ENCODE results near the gene LINC01488. TPM values are rescaled to one million over a fixed set of nuclear protein-coding genes. Genes with fewer than 3 reads are reported as not detected.

Gene LINC01488
- total and polyA plus RNA-seq, 4 donors: not detected

- no peak for DNase-seq (ENCODE audit: low read depth in 4 of 6, low spot score in 6 of 6)
- Histone ChIP-seq H3K4me1 (ENCODE audit: control insufficient read depth, insufficient read depth, low read length) (peaks cover 18% of the 10 kb centered on the region), H3K36me3 (ENCODE audit: control insufficient read depth, insufficient read depth, low read length) (no peaks in the 10 kb centered on the region), H3K27me3 (ENCODE audit: control insufficient read depth, insufficient read depth, low read length) (peaks cover 2% of the 10 kb centered on the region), H3K4me3 (ENCODE audit: low read depth, low read length) (no peak overlapping the region), H3K9me3 (ENCODE audit: control insufficient read depth, insufficient read depth, low read length) (no peaks in the 10 kb centered on the region), H3K27ac (ENCODE audit: low read depth, low read length) (no peak overlapping the region)
- WGBS (ENCODE audit: insufficient coverage): 86% methylated on average over 23 of the region's 25 CpGs
Observed at GRCh38 chr11:69438286-69438920, 43.1 kb upstream of the LINC01488 start.

DNA sequence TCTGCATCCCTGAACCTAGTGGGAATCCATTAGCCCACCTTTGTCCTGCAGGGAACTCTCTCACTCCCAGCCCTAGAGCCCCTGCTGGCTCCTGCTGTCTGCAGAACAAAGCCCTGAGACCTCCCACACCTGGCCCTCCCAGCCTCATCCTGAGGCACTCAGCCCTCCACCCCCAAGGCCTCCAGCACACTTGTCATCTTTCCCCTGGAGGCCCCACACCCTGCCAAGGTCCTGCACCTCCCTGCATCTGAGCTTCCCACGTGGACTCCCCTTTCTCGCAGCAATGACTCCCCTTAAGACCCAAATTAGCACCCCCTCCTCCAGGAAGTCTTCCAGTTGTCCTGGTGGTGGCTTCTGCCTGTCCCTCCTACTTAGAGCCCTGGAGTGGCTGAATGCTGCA is 42.3 kb upstream of the LINC01488 start:
- Histone ChIP-seq H3K27ac (ENCODE audit: low read depth, low read length) (no peak overlapping the region), H3K4me1 (ENCODE audit: control insufficient read depth, insufficient read depth, low read length) (peaks cover 26% of the 10 kb centered on the region), H3K27me3 (ENCODE audit: control insufficient read depth, insufficient read depth, low read length) (peaks cover 2% of the 10 kb centered on the region), H3K4me3 (ENCODE audit: low read depth, low read length) (no peak overlapping the region), H3K36me3 (ENCODE audit: control insufficient read depth, insufficient read depth, low read length) (no peaks in the 10 kb centered on the region), H3K9me3 (ENCODE audit: control insufficient read depth, insufficient read depth, low read length) (no peaks in the 10 kb centered on the region)
- 78% methylated on average over 2 of the region's 2 CpGs for WGBS (ENCODE audit: insufficient coverage)
- DNase-seq (ENCODE audit: low read depth in 4 of 6, low spot score in 6 of 6): no peak

DNA sequence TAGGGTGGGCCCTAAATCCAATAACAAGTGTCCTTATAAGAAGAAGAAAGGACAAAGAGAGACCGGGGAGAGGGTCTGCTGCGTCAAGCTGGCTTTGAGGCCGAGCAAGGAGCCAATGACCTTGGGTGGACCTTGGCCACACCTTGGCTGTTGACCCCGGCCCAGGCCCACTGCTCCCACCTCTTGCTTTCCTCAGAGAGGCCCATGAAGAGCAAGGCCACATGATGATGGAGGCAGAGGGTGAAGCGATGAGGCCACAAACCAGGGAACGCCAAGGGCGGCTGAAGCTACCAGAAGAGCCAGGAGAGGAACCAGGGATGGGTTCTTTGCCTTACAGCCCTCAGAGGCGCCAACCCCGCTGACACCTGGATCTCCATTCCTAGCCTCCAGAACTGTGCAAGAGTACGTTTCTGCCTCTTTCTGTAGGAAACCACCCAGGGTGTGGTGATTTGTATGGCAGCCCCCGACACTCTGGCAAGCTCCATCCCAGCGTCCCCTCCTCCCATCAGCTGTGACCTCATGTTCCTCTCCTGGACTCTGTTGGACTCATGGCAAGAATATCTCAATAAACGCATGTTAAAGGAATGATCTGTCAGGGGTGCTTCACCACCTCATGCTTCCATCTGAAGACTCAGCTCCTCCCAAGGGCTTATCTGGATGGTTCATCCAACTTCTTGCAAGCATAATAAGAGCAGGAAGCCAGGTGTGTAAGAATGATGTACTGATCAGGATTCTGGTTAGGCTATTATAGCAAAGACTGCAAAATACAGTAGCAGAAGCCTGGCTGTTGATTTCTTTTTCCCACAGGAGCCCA is 41.6 kb upstream of the LINC01488 start:
- 95% methylated on average over 10 of the region's 13 CpGs for WGBS (ENCODE audit: insufficient coverage)

GRCh38 chr11:69440876-69441275 is 40.6 kb upstream of the LINC01488 start:
- DNase-seq (ENCODE audit: low read depth in 4 of 6, low spot score in 6 of 6): no peak

More for the DNA sequence above, 41.6 kb upstream of the LINC01488 start:
- H3K27ac ChIP-seq (ENCODE audit: low read depth, low read length): no peak overlapping the region
- H3K36me3 ChIP-seq (ENCODE audit: control insufficient read depth, insufficient read depth, low read length): no peaks in the 10 kb centered on the region
- no peak for DNase-seq (ENCODE audit: low read depth in 4 of 6, low spot score in 6 of 6)
- H3K27me3 ChIP-seq (ENCODE audit: control insufficient read depth, insufficient read depth, low read length): no peaks in the 10 kb centered on the region
- H3K4me3 ChIP-seq (ENCODE audit: low read depth, low read length): no peak overlapping the region
- H3K9me3 ChIP-seq (ENCODE audit: control insufficient read depth, insufficient read depth, low read length): no peaks in the 10 kb centered on the region
- peaks cover 33% of the 10 kb centered on the region for H3K4me1 ChIP-seq (ENCODE audit: control insufficient read depth, insufficient read depth, low read length)

DNA sequence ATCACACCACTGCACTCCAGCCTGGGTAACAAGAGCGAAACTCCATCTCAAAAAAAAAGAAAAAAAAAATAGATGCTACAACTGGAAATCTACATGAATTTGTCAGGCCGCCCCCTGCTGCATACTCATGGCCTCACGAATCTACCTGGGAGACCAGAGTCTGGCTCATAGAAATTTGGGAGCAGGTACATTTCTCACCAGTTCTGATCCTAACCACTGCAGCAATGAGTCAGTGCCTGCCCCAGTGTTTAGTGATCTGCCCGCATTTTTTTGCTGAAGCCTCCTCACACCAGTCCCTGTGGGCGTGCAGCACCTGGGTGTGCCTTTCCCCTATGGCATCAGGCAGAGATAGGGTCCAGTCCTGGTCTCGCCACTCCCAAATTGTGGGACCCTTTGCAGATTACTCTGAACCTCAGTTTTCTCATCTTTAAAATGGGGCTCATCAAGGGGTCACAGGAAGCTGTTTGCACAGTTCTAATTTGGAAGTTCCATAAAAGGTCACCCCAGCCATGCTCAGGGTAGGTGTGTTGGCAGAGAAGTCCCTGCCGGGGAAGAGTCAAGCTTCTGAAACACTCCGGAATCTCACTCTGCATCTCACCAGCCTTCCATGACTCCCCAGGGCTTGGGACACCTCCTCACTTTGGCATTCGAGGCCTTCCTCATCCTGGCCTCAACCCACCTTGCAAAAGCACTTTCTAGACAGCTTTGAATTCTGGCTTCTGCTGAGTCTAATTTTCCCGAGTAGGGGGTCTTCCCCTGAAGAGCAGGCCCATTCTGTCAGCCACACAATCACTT is 39.3 kb upstream of the LINC01488 start:
- Histone ChIP-seq H3K27me3 (ENCODE audit: control insufficient read depth, insufficient read depth, low read length) (no peaks in the 10 kb centered on the region), H3K36me3 (ENCODE audit: control insufficient read depth, insufficient read depth, low read length) (no peaks in the 10 kb centered on the region), H3K4me3 (ENCODE audit: low read depth, low read length) (no peak overlapping the region), H3K9me3 (ENCODE audit: control insufficient read depth, insufficient read depth, low read length) (no peaks in the 10 kb centered on the region), H3K4me1 (ENCODE audit: control insufficient read depth, insufficient read depth, low read length) (peaks cover 34% of the 10 kb centered on the region), H3K27ac (ENCODE audit: low read depth, low read length) (peak overlapping the region; percentile 96)
- DNase-seq (ENCODE audit: low read depth in 4 of 6, low spot score in 6 of 6): no peak
- 69% methylated on average over 9 of the region's 10 CpGs for WGBS (ENCODE audit: insufficient coverage)

More at GRCh38 chr11:69440876-69441275, 40.6 kb upstream of the LINC01488 start:
- no peaks in the 10 kb centered on the region for H3K27me3 ChIP-seq (ENCODE audit: control insufficient read depth, insufficient read depth, low read length)
- peaks cover 36% of the 10 kb centered on the region for H3K4me1 ChIP-seq (ENCODE audit: control insufficient read depth, insufficient read depth, low read length)
- no peaks in the 10 kb centered on the region for H3K36me3 ChIP-seq (ENCODE audit: control insufficient read depth, insufficient read depth, low read length)
- H3K4me3 ChIP-seq (ENCODE audit: low read depth, low read length): no peak overlapping the region
- no peak overlapping the region for H3K27ac ChIP-seq (ENCODE audit: low read depth, low read length)
- no peaks in the 10 kb centered on the region for H3K9me3 ChIP-seq (ENCODE audit: control insufficient read depth, insufficient read depth, low read length)
- WGBS (ENCODE audit: insufficient coverage): 89% methylated on average over 2 of the region's 6 CpGs

DNA sequence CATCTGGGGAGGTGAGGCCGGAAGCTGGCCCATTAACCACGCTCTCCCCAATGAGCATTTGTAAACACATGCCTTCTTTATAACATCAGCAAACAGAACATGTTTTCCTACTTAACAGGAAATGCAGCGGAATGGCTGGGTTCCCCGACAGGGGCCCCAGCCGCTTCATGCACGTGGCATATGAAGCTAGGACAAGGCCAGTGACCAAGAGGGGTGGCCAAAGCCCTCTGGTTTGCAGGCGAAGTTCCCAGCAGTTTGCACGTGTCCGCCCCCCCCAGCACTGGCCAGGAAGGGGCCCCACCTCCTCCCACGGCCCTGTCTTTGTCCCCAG is 38.7 kb upstream of the LINC01488 start:
- H3K27ac ChIP-seq (ENCODE audit: low read depth, low read length): peak overlapping the region; percentile 96
- no peak overlapping the region for H3K4me3 ChIP-seq (ENCODE audit: low read depth, low read length)
- 2% methylated on average over 10 of the region's 10 CpGs for whole genome bisulfite sequencing (ENCODE audit: insufficient coverage)
- H3K27me3 ChIP-seq (ENCODE audit: control insufficient read depth, insufficient read depth, low read length): no peaks in the 10 kb centered on the region
- H3K9me3 ChIP-seq (ENCODE audit: control insufficient read depth, insufficient read depth, low read length): no peaks in the 10 kb centered on the region
- H3K4me1 ChIP-seq (ENCODE audit: control insufficient read depth, insufficient read depth, low read length): peaks cover 36% of the 10 kb centered on the region
- DNase-seq (ENCODE audit: low read depth in 4 of 6, low spot score in 6 of 6): peak in 2 of 6 donors; percentile 15 to 74
- H3K36me3 ChIP-seq (ENCODE audit: control insufficient read depth, insufficient read depth, low read length): no peaks in the 10 kb centered on the region

GRCh38 chr11:69443138-69443967 is 38.1 kb upstream of the LINC01488 start:
- peaks cover 37% of the 10 kb centered on the region for H3K4me1 ChIP-seq (ENCODE audit: control insufficient read depth, insufficient read depth, low read length)
- H3K27ac ChIP-seq (ENCODE audit: low read depth, low read length): peak overlapping the region; percentile 96
- H3K27me3 ChIP-seq (ENCODE audit: control insufficient read depth, insufficient read depth, low read length): no peaks in the 10 kb centered on the region
- no peaks in the 10 kb centered on the region for H3K36me3 ChIP-seq (ENCODE audit: control insufficient read depth, insufficient read depth, low read length)
- no peaks in the 10 kb centered on the region for H3K9me3 ChIP-seq (ENCODE audit: control insufficient read depth, insufficient read depth, low read length)
- 0% methylated on average over 46 of the region's 48 CpGs for WGBS (ENCODE audit: insufficient coverage)
- peak; percentile 80 to 98 (median 89) for DNase-seq (ENCODE audit: low read depth in 4 of 6, low spot score in 6 of 6)
- H3K4me3 ChIP-seq (ENCODE audit: low read depth, low read length): peak overlapping the region; percentile 31

DNA sequence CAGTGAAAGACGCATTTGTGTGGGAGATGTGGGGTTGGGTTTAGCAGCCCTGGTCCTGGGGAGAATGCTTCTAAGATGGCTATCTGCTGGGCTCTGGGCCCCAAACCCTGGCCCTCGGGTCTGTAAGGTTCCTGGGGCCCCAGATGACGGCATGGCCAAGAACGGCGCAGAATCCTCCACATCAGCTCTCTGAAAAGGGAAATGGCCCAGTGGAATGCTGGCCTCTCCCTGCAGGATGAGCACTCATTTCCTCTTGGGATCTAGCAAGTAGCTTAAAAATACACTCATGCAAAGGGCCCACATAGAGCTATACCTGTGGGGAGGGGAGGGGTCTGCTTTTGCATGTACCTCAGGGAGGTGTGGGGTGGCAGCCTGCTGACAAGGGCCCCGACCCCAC is 37.5 kb upstream of the LINC01488 start:
- Histone ChIP-seq H3K9me3 (ENCODE audit: control insufficient read depth, insufficient read depth, low read length) (no peaks in the 10 kb centered on the region), H3K27ac (ENCODE audit: low read depth, low read length) (peak overlapping the region; percentile 96), H3K36me3 (ENCODE audit: control insufficient read depth, insufficient read depth, low read length) (no peaks in the 10 kb centered on the region), H3K27me3 (ENCODE audit: control insufficient read depth, insufficient read depth, low read length) (no peaks in the 10 kb centered on the region), H3K4me1 (ENCODE audit: control insufficient read depth, insufficient read depth, low read length) (peaks cover 42% of the 10 kb centered on the region), H3K4me3 (ENCODE audit: low read depth, low read length) (peak overlapping the region; percentile 31)
- 40% methylated on average over 6 of the region's 6 CpGs for WGBS (ENCODE audit: insufficient coverage)
- DNase-seq (ENCODE audit: low read depth in 4 of 6, low spot score in 6 of 6): no peak
